GM19452 (cell line): Measurements from ENCODE around the gene MRPS31.

Experiments used
- ATAC-seq: cut with Tn5 transposase; IDR thresholded peaks from one replicate; pipeline ENCODE4 v1.9.1; 2021; ENCODE audit not compliant: unreplicated experiment

MRPS31 gene

GRCh38 chr13:40770934-40771618 is at the start of gene MRPS31:
TSS of gene MRPS31 (minus strand) at chr13:40771190. CDS start at chr13:40771136, 54 bp downstream.
- ATAC-seq = peak; percentile 97

- ATAC-seq = no peak
Measured at GRCh38 chr13:40819797-40820315, 48.9 kb upstream of the MRPS31 start.

- ATAC-seq = no peak
Measured at GRCh38 chr13:40818926-40819325, 47.9 kb upstream of the MRPS31 start.

- no peak for ATAC-seq
Measured at GRCh38 chr13:40814803-40815202, 43.8 kb upstream of the MRPS31 start.

- no peak for ATAC-seq
Measured at GRCh38 chr13:40813667-40814454, 42.9 kb upstream of the MRPS31 start.

- ATAC-seq = no peak
Measured at GRCh38 chr13:40812724-40813445, 41.9 kb upstream of the MRPS31 start.

- ATAC-seq = no peak
Measured at GRCh38 chr13:40812102-40812501, 41.1 kb upstream of the MRPS31 start.

GRCh38 chr13:40809471-40809870 is 38.5 kb upstream of the MRPS31 start:
- ATAC-seq = no peak

GRCh38 chr13:40806241-40806640 is 35.3 kb upstream of the MRPS31 start:
- ATAC-seq = no peak

- ATAC-seq = no peak
Measured at GRCh38 chr13:40803316-40803715, 32.3 kb upstream of the MRPS31 start.

- ATAC-seq = no peak
Measured at GRCh38 chr13:40801255-40802217, 30.5 kb upstream of the MRPS31 start.

GRCh38 chr13:40800559-40800958 is 29.6 kb upstream of the MRPS31 start:
- no peak for ATAC-seq

- no peak for ATAC-seq
Measured at GRCh38 chr13:40799508-40799907, 28.5 kb upstream of the MRPS31 start.

- ATAC-seq = no peak
Measured at GRCh38 chr13:40798380-40798779, 27.4 kb upstream of the MRPS31 start.

- no peak for ATAC-seq
Measured at GRCh38 chr13:40796649-40797048, 25.7 kb upstream of the MRPS31 start.

- no peak for ATAC-seq
Measured at GRCh38 chr13:40794414-40795368, 23.7 kb upstream of the MRPS31 start.

- no peak for ATAC-seq
Measured at GRCh38 chr13:40793339-40793738, 22.3 kb upstream of the MRPS31 start.

GRCh38 chr13:40792284-40793051 is 21.5 kb upstream of the MRPS31 start:
- no peak for ATAC-seq
